Immature natural killer cell (primary cell): ENCODE results near the gene DARS2. TPM values are rescaled to one million over a fixed set of nuclear protein-coding genes. Genes with fewer than 3 reads are reported as not detected.

ENCODE experiments used
- DNase-seq, 3 donors: peaks; one replicate each; pipeline ENCODE4 v3.0.0; 2022; ENCODE audit warnings: mixed read lengths in 1 of 3
- H3K27ac Mint-ChIP-seq, 6 donors: one replicate each; pipeline ENCODE4 v1.8.0; 2020; ENCODE audit warnings: mixed read lengths in 6 of 6, mild to moderate bottlenecking in 5 of 6, inconsistent platforms in 4 of 6, moderate library complexity in 3 of 6
- H3K27me3 Mint-ChIP-seq, 3 donors: one replicate each; pipeline ENCODE4 v1.8.0; 2020 to 2021; ENCODE audit warnings: low read depth in 3 of 3, mild to moderate bottlenecking in 3 of 3, mixed read lengths in 3 of 3, moderate library complexity in 3 of 3, inconsistent platforms in 1 of 3
- H3K36me3 Mint-ChIP-seq, 3 donors: one replicate each; pipeline ENCODE4 v1.8.0; 2020; ENCODE audit warnings: mixed read lengths in 3 of 3, inconsistent platforms in 2 of 3, mild to moderate bottlenecking in 2 of 3
- H3K4me1 Mint-ChIP-seq, 2 donors: one replicate each; pipeline ENCODE4 v1.8.0; 2020; ENCODE audit warnings: inconsistent platforms in 2 of 2, mild to moderate bottlenecking in 2 of 2, mixed read lengths in 2 of 2, moderate library complexity in 1 of 2
- H3K4me3 Mint-ChIP-seq, 5 donors: one replicate each; pipeline ENCODE4 v1.8.0; 2020; ENCODE audit warnings: mild to moderate bottlenecking in 5 of 5, mixed read lengths in 5 of 5, inconsistent platforms in 3 of 5, moderate library complexity in 3 of 5
- H3K9me3 Mint-ChIP-seq, 6 donors: one replicate each; pipeline ENCODE4 v1.8.0; 2020; ENCODE audit warnings: mild to moderate bottlenecking in 6 of 6, mixed read lengths in 6 of 6, inconsistent platforms in 4 of 6, moderate library complexity in 3 of 6
- polyA plus RNA-seq, 3 donors: library from polyadenylated mRNA; unstranded; fragments of 300-500 nt; fragmentation: Illumina TruSeq; gene quantifications; one replicate each; pipeline ENCODE4 v1.2.3, GENCODE V29; 2021

The DARS2 gene
- polyA plus RNA-seq, 3 donors from 2014 or later: 4.6 to 10.4 (median 9.1) TPM

DNA sequence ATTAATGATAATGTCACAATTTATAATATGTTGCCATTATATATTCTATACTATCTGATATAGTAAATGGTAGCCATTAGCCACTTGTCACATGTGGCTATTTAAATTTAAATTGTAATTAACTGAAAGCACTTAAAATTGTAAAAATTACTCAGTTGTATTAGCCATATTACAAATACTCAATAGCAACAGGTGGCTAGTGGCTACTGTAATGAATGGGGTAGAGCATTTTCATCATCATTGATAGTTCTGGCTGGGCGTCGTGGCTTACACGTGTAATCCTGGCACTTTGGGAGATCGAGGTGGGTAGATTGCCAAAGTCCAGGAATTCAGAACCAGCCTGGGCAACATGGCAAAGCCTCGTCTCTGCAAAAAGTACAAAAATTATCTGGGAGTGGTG is 60.2 kb downstream of the DARS2 start:
- DNase-seq: no peak
- H3K27ac Mint-ChIP-seq: peak overlapping the region in 1 of 6 donors; percentile 7
- no peaks in the 10 kb centered on the region for H3K27me3 Mint-ChIP-seq
- no peaks in the 10 kb centered on the region for H3K9me3 Mint-ChIP-seq
- peaks cover 35 to 44% of the 10 kb centered on the region in 2 donors for H3K4me1 Mint-ChIP-seq
- H3K4me3 Mint-ChIP-seq: no peak overlapping the region
- H3K36me3 Mint-ChIP-seq: peaks cover 17 to 31% (median 28%) of the 10 kb centered on the region in 3 donors

DNA sequence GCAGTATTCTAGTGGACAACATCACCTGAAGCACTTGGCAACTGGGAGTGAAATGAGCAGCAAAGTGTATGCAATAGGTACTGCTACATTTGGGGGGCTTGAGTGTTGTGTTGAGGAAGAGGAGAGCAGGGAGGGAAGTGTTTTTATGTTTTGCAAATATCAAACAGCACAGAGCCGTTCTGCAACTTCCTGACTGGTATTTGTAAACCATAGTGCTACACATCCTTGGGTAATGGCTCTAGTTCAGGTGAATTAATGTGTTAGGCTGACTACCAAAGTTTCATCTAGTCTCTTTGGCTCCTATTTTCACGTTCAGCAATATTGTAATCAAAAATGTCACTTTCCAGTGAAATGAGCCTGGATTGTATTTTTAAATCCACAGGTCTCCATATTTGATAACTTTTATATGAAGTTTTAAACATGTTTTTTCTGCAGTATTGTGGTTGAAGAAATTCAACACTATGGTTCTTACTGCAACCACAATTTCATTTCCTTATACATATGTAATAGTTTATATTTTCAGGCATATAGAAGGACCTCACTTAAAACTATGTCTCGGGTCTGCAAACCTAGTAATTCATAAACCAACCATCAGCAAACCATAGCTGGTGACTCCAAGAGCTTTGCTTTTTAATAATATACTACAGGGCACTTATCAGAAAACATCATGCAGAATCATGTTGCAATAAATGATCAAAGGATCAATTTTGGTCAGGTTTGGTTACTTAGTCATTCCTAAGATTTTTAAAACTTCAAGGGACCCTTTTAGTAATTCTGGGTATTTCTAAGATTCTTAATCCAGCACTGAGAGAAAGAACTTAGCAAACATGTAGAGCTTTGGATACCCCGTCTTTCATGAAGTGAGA is 62.5 kb downstream of the DARS2 start:
- peaks cover 35 to 60% of the 10 kb centered on the region in 2 donors for H3K4me1 Mint-ChIP-seq
- peak overlapping the region; percentile 75 to 95 (median 88) for H3K27ac Mint-ChIP-seq
- H3K9me3 Mint-ChIP-seq: no peaks in the 10 kb centered on the region
- peak overlapping the region; percentile 43 to 78 (median 70) for H3K4me3 Mint-ChIP-seq
- DNase-seq: peak in 1 of 3 donors; percentile 27
- no peaks in the 10 kb centered on the region for H3K27me3 Mint-ChIP-seq
- peaks cover 19 to 41% (median 38%) of the 10 kb centered on the region in 3 donors for H3K36me3 Mint-ChIP-seq

DNA sequence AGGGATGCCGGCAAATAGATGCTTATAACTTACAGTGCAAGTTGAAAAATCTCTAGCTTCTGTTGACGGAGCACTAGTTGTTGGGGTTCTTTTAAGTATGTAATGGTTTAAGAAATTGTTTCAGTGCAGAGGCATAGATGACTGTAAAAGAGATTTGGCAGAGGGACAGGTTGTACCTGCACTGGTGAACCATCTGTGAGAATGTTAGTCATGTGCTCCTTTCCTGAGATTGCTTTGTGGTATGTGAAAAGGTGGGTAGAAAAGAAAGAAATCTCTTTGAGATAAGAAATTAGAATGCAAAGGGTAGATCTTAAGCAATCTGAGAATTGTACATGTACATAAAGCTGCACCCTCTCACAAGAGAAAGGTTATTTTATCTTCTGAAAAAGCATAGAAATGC is 63.2 kb downstream of the DARS2 start:
- H3K27ac Mint-ChIP-seq: peak overlapping the region in 5 of 6 donors; percentile 49 to 95 (median 83)
- H3K27me3 Mint-ChIP-seq: no peaks in the 10 kb centered on the region
- H3K36me3 Mint-ChIP-seq: peaks cover 19 to 44% (median 38%) of the 10 kb centered on the region in 3 donors
- H3K4me1 Mint-ChIP-seq: peaks cover 33 to 66% of the 10 kb centered on the region in 2 donors
- peak overlapping the region; percentile 41 to 78 (median 70) for H3K4me3 Mint-ChIP-seq
- H3K9me3 Mint-ChIP-seq: no peaks in the 10 kb centered on the region
- DNase-seq: no peak

DNA sequence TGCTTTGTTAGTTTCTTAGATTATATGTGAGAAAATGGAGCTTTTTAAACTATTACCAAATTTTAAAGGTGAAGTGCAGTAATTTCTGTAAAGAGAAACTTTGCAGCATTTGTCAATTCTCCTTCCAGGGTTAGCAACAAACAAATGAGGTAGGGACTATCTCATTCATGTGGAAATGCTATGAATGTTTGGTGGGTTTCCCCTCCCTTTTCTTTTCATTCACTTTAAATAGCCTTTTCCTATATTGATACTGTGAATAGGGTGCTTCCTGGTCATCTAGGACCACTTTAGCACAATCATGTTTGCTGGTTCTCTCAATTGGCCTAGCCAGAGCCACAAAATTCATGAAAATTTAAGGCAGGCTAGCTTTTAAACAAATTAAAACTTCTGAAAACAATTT is 64.3 kb downstream of the DARS2 start:
- Mint-ChIP-seq H3K27ac (no peak overlapping the region), H3K4me1 (peaks cover 33 to 66% of the 10 kb centered on the region in 2 donors), H3K27me3 (no peaks in the 10 kb centered on the region)

DNA sequence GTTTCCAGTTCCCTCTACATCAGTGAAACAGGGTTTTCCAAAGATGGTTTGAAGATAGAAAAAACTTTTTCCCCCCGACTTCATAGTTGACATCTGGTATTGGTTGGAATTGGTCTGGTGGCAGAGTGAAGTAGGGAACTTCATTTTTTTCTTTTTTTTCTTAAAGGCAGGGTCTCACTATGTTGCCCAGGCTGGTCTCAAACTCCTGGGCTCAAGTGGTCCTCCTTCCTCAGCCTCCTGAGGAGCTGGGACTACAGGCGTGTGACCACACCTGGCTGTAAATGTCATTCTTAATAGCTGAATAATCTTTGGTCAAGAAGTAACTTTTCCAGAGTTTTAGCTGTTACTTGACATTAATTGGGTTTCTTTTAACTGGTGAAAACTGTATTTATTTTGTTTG is 65.4 kb downstream of the DARS2 start:
- Mint-ChIP-seq H3K27ac (peak overlapping the region in 1 of 6 donors; percentile 19), H3K27me3 (no peaks in the 10 kb centered on the region), H3K9me3 (no peaks in the 10 kb centered on the region), H3K36me3 (peaks cover 26 to 47% (median 43%) of the 10 kb centered on the region in 3 donors), H3K4me1 (peaks cover 33 to 77% of the 10 kb centered on the region in 2 donors), H3K4me3 (no peak overlapping the region)
- DNase-seq: no peak

More for the DNA sequence above, 64.3 kb downstream of the DARS2 start:
- H3K4me3 Mint-ChIP-seq: no peak overlapping the region
- no peaks in the 10 kb centered on the region for H3K9me3 Mint-ChIP-seq
- H3K36me3 Mint-ChIP-seq: peaks cover 24 to 44% (median 39%) of the 10 kb centered on the region in 3 donors
- DNase-seq: no peak

DNA sequence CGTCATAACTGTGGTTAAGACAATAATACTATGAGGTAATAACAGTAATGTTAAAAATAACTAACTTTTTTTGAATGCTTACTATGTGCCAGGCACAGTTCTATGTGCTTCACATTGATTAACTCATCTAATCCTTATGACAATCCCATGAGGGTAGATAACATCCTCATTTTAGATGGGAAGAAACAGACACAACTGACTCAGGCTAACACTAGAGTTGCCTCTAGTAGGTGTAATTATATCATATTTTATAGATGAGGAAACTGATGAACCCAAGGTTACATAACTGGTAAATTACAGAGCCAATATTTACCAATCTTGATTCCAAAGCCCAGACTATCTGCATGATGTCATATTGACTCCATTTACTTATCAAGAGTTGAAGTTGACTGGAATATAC is 69.1 kb downstream of the DARS2 start:
- Mint-ChIP-seq H3K4me3 (no peak overlapping the region), H3K27ac (no peak overlapping the region), H3K9me3 (no peaks in the 10 kb centered on the region), H3K36me3 (peaks cover 12 to 29% (median 25%) of the 10 kb centered on the region in 3 donors), H3K4me1 (peaks cover 8 to 41% of the 10 kb centered on the region in 2 donors), H3K27me3 (no peaks in the 10 kb centered on the region)
- no peak for DNase-seq

DNA sequence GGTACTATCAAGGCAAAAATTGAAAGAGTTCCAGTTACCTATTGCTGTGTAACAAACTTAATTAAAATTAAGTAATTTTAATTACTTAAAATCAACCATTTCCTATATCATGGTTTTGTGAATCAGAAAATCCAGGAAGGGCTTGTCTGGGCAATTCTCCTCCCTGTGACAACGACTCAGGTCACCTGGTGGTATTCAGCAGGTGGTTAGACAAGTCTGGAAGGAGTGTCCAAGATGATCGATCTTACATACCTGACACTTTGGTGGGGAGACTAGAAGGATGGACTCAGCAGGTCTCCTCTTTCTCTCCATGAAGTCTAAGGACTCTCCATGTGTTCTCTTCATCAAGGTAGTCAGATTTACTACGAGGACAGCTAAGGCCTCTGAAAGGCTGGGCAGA is 69.7 kb downstream of the DARS2 start:
- Mint-ChIP-seq H3K27ac (peak overlapping the region in 1 of 6 donors; percentile 50), H3K4me1 (peaks cover 4 to 41% of the 10 kb centered on the region in 2 donors), H3K36me3 (peaks cover 12 to 32% (median 23%) of the 10 kb centered on the region in 3 donors)

DNA sequence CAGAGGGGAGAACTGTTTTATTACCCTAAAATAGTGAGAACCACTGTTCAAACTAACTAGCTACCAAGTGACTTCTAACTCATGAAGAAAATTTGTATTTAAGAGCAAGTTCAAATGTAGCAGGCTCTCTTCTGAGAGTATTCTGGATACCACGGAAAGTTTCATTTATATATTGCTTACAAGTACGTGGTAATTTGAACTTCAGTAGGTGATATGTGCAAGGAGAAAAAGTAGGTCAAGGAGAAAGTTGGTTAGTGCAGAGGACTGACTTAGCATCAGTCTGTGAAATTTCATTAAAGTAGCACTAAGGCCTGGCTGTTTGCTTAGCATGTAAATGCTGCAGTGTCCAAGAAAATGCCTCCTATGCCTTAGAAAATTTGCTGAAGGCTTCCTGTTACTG is 76.0 kb downstream of the DARS2 start:
- Mint-ChIP-seq H3K27ac (peak overlapping the region in 4 of 6 donors; percentile 11 to 44 (median 32)), H3K27me3 (no peaks in the 10 kb centered on the region), H3K4me3 (no peak overlapping the region), H3K9me3 (no peaks in the 10 kb centered on the region), H3K4me1 (peaks cover 17 to 25% of the 10 kb centered on the region in 2 donors), H3K36me3 (peaks cover 0 to 18% (median 8%) of the 10 kb centered on the region in 3 donors)
- DNase-seq: no peak

More for the DNA sequence above, 69.7 kb downstream of the DARS2 start:
- H3K4me3 Mint-ChIP-seq: no peak overlapping the region
- H3K9me3 Mint-ChIP-seq: no peaks in the 10 kb centered on the region
- DNase-seq: no peak
- no peaks in the 10 kb centered on the region for H3K27me3 Mint-ChIP-seq

DNA sequence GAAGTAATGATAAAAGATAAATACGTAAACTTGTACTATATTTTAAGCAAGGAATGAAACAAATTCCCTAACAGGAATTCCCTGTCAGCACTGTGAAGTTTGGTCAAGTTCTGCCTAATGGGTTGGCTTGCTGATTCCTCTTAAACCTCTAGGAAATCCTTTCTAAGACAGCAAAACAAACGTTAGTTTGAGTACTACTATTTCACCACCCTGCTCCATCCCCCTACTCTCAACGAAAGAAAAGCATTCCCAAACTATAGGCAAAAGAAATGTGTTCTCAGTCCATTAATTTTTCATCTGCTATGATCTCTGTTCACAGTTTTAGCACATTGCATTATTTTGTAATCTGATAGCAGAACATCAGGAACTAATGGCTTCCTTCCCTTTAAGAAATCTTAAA is 76.5 kb downstream of the DARS2 start:
- H3K4me3 Mint-ChIP-seq: no peak overlapping the region
- no peaks in the 10 kb centered on the region for H3K9me3 Mint-ChIP-seq
- H3K4me1 Mint-ChIP-seq: peaks cover 17 to 25% of the 10 kb centered on the region in 2 donors
- no peaks in the 10 kb centered on the region for H3K27me3 Mint-ChIP-seq
- peaks cover 0 to 18% (median 8%) of the 10 kb centered on the region in 3 donors for H3K36me3 Mint-ChIP-seq
- no peak for DNase-seq
- H3K27ac Mint-ChIP-seq: peak overlapping the region in 1 of 6 donors; percentile 11

DNA sequence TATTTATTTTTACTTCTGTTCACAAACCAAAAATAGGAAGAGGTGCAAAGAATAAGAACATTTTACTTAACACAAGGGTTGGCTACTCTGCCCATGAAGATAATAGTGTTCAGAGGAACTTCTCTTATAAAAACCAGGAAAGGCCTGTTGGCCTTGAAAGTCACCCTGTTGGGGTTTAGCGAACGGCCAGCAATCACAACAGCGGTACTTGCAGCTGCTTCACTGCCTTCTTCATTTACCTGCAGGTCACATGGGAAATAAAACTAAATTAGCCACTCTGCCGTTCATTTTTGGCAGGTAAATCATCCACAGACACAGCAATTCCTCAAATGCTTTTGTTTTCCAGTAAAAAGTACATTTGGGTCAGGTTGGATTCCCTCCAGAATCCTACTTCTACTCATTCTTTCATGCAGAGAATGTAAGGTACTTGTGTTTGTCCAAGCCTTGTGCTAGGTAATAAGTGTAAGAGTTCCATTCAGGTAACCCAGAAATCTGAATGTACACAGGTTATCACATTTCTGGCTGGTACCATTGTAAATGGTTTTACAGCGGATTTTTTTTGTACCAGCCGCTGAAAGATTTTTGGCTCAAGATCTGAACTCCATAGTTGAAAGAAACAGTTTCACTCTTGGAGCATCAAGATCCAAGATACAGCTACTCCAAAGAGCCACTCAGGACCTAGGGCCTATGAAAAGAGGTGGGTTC is 79.5 kb downstream of the DARS2 start:
- peaks cover 5 to 19% (median 14%) of the 10 kb centered on the region in 3 donors for H3K36me3 Mint-ChIP-seq
- no peak for DNase-seq
- no peak overlapping the region for H3K4me3 Mint-ChIP-seq
- H3K4me1 Mint-ChIP-seq: peaks cover 13 to 21% of the 10 kb centered on the region in 2 donors
- no peaks in the 10 kb centered on the region for H3K27me3 Mint-ChIP-seq
- H3K9me3 Mint-ChIP-seq: no peaks in the 10 kb centered on the region
- H3K27ac Mint-ChIP-seq: no peak overlapping the region

Other genes with a start within 250 kb of the DARS2 start
- gene SLC9C2, start 221.6 kb upstream of the DARS2 start, polyA plus RNA-seq: not detected
- not detected for gene TEX50, start 189.3 kb upstream of the DARS2 start, polyA plus RNA-seq
- not detected for gene ANKRD45, start 154.8 kb upstream of the DARS2 start, polyA plus RNA-seq
- 10 to 100 TPM; 13.2 to 19.3 (median 16.6) TPM for gene KLHL20, start 109.7 kb upstream of the DARS2 start, polyA plus RNA-seq
- 10 to 100 TPM in 1 of 3 donors, 1 to 10 TPM in 2; 7.1 to 10.5 (median 9.4) TPM for gene CENPL, start 210 bp downstream of the DARS2 start, polyA plus RNA-seq
- gene GAS5, start 43.3 kb downstream of the DARS2 start, polyA plus RNA-seq: 100 to 1,000 TPM in 2 of 3 donors, 10 to 100 TPM in 1; 88.2 to 158 (median 153) TPM
- 1 to 10 TPM; 2.9 to 4.3 (median 3.1) TPM for gene ZBTB37, start 43.7 kb downstream of the DARS2 start, polyA plus RNA-seq
- gene SERPINC1, start 92.7 kb downstream of the DARS2 start, polyA plus RNA-seq: under 1 TPM in 1 of 3 donors, not detected in 2; 0.62 TPM
- gene RC3H1, start 197.7 kb downstream of the DARS2 start, polyA plus RNA-seq: 10 to 100 TPM in 1 of 3 donors, 1 to 10 TPM in 2; 3.9 to 10.4 (median 5.7) TPM